Activated naive CD4-positive, alpha-beta T cell (primary cell): ENCODE data around the gene GRK4.

Experiments used
- DNase-seq, 4 experiments: peaks; one replicate each; lab custom pipeline; 2025; lab: John Stamatoyannopoulos, UW

Gene GRK4

DNA sequence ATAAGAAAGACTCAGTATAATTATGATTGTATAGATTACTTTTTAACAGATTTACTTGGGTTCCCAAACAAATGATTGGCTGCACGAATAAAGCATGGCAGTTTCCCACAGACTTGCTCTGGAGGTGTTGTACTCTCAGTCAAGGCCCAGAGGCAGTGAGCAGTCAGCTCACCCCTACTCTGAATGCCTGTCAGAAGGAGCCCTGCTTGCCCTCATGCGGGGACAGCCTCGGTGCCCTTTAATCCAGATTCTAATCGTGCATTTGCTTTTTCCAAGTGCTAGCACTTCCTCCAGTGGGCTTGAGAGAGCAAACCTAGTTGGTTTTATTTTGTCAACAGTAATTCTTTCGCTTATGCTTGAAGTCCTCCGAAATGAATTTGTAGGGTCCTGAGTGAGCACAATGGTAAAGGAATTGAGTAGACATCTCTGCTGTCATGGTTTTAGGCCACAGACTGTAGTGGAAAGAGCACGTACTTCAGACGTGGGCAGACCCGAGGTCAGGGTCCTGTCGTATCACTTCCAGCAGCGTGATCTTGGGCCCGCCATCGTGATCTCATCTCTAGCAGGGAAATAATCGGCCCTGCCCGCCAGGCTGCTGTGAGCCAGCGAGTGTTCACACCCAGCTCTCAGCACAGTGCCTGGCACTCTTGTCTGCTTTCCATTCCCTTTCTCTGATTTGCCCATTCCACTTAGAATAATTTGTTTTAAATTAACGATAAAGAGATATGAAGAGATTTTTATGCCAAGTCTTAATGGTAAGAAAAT is 48.3 kb downstream of the GRK4 start:
- no peak for DNase-seq

DNA sequence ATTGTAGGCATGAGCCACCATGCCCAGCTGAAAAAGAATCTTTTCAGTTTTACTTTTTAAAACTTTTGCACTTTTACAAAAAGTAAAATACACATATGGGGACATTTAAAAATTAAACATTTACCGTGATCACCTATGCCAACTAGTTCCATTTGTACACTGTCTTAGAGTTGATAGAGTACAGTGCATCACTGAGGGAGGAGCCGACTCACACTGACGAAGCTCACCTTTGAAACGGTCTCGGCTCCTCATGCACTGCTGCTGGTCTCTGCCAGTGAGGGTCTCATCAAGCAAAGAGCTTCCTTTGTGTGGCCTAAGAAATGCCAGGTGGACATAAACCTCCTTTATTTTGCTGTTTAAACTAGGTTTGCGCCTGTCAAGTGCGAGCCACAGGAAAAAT is 50.0 kb downstream of the GRK4 start:
- DNase-seq: no peak

- DNase-seq: no peak
Measured at GRCh38 chr4:3013839-3014350, 50.5 kb downstream of the GRK4 start.

- DNase-seq: no peak
Measured at GRCh38 chr4:3016961-3017360, 53.6 kb downstream of the GRK4 start.

DNA sequence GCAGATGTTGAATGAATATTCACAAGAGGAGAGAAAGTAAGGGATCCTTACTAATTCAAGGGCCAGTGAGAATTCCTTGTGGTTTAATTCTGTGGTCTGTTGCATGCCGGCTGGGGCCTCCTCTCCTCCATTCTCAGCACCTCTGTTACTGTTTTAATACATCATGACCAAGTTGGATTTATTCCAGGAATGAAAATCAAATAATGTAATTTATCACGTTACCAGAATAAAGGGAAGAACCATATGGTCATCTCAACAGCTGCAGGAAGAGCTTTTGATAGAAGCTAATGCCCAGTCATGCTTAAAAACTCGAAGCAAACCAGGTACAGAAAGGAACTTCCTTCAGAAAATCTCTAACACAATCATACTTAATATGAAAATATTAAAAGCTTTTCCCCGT is 54.1 kb downstream of the GRK4 start:
- DNase-seq: no peak

DNA sequence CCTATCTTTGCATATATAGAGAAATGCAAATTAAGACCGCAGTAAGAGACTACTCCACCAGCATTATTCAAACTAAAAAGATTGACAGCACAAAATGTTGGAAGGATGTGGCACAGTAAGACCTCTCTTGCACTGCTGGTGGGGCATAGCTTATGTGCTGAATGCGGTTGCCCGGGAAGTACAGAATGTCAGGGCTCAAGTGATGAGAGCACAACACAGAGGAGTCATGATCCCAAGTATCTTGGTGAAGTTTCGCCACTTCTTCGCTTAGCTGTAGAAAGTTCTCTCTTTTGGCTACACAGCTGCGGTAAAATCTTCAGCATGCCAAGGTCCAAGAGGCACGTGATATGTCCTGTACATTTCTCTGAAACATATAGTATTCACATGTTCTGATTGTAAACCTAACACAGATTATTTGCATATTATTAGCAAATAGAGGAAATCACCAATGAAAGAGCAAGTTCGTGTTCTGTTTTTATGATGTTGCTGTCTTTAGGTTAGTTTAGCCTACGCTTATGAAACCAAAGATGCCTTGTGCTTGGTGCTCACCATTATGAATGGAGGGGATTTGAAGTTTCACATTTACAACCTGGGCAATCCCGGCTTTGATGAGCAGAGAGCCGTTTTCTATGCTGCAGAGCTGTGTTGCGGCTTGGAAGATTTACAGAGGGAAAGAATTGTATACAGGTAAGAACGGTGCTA is 55.9 kb downstream of the GRK4 start:
- no peak for DNase-seq

DNA sequence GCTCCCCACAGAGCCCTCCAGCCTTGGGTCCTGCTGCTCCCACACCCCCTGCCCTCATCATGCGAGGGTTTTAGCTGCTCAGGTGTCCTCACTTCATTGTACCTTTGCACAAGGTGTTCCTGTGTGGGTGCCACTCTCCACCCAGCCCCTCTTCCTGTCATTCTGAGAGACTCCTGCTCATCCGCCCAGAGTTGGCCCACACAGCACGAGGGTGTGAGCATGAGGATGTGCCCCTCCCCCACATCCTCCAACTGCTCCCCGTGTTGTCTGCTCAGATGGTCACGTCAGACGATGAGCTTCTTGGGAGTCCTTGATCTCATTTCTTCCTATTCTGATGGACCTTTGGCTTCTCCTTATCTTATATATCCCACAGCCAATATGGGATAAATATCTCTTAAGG is 57.8 kb downstream of the GRK4 start:
- no peak for DNase-seq

DNA sequence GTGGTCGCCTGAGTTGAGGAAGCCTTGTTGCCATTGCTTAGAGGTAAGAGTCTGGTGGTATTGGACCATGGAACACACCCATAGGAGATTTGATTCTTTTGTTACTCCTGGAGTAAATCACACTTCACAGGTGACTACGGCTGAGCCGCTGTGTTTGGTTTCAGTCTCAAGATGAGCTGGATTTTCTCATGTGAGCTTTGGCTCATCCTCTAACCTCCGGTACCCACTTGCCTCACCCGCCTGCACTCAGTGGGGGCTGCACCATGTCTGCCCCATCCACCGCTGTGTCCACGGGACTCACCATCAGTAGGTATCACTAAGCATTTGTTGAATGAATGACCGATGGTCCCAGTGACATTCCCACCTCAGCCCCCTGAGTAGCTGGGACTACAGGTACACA is 58.3 kb downstream of the GRK4 start:
- DNase-seq: no peak

GRCh38 chr4:3022112-3022511 is 58.7 kb downstream of the GRK4 start:
- DNase-seq: no peak

GRCh38 chr4:3022651-3023050 is 59.3 kb downstream of the GRK4 start:
- DNase-seq: no peak

DNA sequence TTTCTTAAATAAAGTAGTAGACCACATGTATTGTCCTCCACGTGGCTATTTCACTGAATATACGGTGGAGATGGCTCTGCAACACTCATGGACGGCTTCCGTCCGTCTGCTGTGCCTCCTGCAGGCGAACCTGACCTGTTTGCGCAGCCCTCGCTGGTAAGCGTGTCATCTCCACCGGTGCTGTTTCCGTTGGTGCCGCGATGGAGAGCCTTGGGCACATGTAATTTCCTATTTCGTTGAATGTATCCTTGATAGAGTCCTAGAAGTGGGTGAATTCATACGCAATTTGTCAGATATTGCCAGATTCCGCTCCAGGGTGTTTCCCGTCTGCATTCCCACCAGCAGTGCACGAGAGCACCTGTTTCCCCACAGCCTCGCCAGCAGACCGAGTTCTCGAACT is 62.5 kb downstream of the GRK4 start:
- no peak for DNase-seq

DNA sequence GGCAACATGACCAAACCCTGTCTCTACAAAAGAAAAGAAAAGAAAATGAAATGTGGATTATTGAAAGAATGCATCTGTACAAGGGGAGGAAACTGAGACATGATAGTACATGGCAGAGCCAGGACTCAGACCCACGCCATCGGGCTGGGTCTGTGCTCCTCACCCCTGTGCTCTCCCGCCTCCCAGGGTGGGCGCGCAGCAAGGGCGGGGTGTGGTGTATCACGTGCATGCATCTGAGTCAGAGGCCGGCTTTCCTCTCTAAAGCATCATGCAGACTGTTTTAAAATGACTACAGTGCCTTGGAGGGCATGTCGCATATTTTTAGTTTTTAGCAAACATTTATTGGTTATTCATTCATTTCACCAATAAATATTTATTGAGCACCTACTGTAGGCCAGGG is 63.2 kb downstream of the GRK4 start:
- DNase-seq: no peak

DNA sequence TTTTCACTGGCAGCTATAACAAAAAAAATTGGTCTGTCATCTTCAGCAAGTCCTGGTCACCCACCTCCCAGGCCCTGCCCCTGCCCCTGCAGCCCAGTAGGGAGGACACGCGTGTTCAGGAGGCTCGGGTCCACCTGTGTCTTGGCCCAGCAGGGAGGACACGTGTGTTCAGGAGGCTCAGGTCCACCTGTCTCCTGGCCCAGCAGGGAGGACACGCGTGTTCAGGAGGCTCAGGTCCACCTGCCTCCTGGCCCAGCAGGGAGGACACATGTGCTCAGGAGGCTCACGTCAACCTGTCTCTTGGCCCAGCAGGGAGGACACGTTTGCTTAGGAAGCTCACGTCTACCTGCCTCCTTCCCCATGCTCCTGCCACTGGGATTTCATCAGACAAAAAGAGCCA is 66.1 kb downstream of the GRK4 start:
- DNase-seq: no peak

- no peak for DNase-seq
Measured at GRCh38 chr4:3030566-3031356, 67.4 kb downstream of the GRK4 start.

DNA sequence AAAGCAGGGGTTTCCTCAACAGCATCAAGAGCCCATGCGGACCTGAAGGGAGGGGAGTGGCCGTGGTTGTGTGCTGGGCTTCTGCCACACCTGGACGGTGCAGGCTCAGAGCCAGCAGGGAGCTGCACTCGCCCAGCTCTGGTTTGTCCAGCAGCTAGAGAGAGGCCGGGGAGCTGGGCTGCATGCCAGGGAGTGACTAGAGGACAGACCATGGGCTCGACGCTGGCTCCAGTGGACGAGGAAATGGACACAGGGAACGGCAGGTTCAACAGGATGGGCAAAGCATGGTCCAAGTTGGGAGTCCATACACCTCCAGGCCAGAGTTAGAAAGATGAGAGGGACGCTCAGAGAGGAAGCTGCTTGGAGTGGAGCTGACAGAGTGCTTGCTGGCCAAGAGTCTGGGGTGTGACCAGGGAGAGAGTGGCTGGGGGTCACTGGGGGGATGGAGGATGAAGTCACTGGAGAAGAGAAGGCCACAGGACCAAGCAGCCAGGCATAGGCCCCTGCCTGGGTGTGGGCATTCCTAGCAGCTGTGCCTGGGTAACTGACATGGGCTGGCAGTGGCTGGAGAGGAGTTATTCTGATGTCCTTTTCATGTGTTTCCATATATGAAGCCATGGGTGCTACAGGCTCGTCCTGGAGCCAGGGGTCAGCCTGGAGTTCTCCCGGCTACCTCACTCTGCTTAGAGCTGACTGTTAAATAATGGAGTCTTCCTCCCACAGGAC is 68.1 kb downstream of the GRK4 start:
- no peak for DNase-seq

DNA sequence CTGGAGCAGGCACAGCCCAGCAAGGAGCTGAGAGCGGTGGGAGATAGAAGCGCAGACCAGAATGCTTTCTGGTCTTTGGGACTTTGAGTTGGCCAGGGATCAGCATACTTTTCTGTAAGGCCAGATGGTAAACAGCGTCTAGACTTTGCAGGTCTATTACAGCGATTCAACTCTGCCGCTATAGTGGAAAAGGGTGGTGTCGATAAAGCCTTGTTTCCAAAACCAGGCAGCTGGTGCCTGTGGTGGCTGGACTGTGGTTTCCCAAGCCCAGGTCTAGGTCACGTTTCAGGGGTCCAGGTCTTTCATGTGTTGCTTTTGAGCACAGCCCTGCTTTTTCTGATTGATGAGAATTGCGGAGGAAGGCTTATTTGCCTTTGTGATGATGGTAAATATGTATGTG is 70.9 kb downstream of the GRK4 start:
- no peak for DNase-seq

DNA sequence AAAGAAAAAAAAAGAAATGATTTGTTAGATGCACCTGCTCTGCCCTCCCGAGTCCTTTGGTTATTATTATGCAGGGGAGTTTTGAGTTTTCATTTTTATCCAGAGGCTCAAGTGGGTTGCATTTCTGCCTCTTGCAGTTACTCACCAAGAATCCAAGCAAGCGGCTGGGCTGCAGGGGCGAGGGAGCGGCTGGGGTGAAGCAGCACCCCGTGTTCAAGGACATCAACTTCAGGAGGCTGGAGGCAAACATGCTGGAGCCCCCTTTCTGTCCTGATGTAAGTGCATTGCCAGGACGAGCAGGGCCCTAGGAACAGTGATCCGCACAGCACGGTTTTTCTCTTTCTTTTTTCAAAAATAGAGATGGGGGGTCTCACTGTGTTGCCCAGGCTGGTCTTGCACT is 71.9 kb downstream of the GRK4 start:
- no peak for DNase-seq

DNA sequence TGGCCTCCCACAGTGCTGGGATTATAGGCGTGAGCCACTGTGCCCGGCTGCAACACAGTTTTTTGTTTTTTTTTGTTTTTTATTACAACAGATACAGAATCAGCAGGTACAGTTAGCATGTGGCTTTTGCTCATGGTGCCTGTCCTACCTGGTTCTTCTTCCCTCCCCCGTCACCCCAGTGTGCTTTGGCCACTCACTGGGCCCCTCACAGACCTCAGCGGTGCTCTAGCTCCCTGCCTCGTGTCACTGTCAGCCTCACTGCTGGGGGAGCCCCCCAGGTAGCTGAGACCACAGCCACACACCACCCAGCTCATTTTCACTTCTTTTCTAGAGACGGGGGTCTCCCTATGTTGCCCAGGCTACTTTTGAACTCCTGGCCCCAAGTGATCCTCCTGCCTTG is 72.3 kb downstream of the GRK4 start:
- no peak for DNase-seq

DNA sequence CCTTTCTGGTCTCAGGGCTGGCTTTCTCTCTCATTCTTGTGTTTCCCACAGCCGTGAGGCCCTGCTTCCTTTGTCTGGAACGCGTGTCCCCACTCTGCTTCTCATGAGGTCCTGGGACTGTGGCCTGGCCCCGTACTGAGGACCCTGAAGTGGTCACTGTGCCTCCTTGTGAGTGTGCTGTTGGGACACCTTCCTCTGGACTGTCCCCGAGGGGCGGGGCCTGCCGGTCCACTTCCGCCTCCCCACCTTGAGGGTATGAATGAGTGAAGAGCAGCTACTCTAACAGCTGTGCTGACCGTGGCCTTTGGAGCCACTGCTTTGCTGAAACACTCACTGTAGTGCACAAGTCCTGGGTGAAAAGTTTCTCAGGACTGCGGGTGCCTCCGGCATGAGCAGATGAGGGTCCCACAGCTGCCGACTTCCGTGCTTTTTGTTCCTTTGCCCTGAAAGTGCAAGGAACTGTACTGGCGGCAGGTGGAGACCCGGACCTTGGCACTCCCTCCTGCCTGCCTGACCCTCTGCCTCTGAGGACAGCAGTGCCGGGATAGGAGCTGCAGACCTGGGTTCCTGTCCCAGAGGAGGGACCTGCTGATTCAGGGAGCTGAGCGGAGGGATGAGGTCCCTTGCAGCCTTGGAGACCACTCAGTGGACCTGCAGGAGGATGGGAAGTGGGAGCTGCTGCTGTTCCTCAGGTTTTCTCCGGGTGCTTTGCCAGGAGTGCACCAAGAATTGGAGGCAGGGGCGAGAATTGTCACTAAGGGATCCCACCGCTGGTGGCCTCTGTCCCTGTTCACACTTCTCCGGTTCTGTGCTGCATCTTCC is 73.0 kb downstream of the GRK4 start:
- no peak for DNase-seq

DNA sequence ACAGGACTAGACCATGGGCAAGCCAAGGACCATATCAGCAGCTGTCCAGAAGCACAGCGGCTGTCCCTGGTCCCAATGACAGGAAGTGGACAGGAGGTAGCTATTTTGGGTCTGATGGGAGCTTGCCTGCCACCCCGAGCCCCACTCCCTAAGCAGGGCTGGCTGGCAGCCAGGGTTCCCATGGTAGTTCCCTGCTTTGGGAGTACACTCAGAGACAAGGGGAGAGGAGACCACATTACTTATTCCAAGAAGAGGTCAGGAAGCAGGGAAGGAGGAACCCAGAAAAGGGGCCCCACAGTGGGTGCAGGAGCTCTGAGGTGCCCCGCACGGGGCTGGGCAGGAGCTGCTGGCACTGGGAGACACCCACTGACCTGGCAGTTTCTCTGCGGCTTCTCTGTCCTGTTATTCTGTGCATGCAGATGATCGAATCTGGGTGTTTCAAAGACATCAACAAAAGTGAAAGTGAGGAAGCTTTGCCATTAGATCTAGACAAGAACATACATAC is 74.6 kb downstream of the GRK4 start:
- DNase-seq: no peak
